H9 (cell line): ENCODE data around the gene ENHO. TPM values are rescaled to one million over a fixed set of nuclear protein-coding genes. Genes with fewer than 3 reads are reported as not detected.
A peak's percentile ranks its signal among the peaks of the same experiment; 100 is the strongest.

Source experiments
- DNase-seq: peaks from one replicate; pipeline ENCODE4 v3.0.0-alpha.2; 2017
- H2AFZ ChIP-seq: one replicate; pipeline ENCODE4 v1.6.1; 2013; ENCODE audit warnings: mild to moderate bottlenecking, low read length, control low read depth, moderate library complexity
- H2AK5ac ChIP-seq: 2 replicates; pipeline ENCODE4 v1.6.1; 2013; ENCODE audit warnings: low read length, control low read depth, mixed read lengths; ENCODE audit not compliant: insufficient read length
- H2BK120ac ChIP-seq: one replicate; pipeline ENCODE4 v1.6.1; 2013; ENCODE audit warnings: low read depth, mild to moderate bottlenecking, low read length, control low read depth, inconsistent platforms; ENCODE audit not compliant: poor library complexity, severe bottlenecking
- H2BK12ac ChIP-seq: 2 replicates; pipeline ENCODE4 v1.6.1; 2013; ENCODE audit warnings: low read length, control low read depth, mixed read lengths, low read depth; ENCODE audit not compliant: insufficient read length
- H2BK15ac ChIP-seq: 2 replicates; pipeline ENCODE4 v1.6.1; 2013; ENCODE audit warnings: low read depth, low read length, control low read depth
- H2BK20ac ChIP-seq: one replicate; pipeline ENCODE4 v1.6.1; 2013; ENCODE audit warnings: low read depth, mild to moderate bottlenecking, low read length, control low read depth, inconsistent platforms; ENCODE audit not compliant: poor library complexity, severe bottlenecking
- H2BK5ac ChIP-seq: 2 replicates; pipeline ENCODE4 v1.6.1; 2013; ENCODE audit warnings: low read length, control low read depth, mixed read lengths; ENCODE audit not compliant: insufficient read length
- H3K14ac ChIP-seq: 2 replicates; pipeline ENCODE4 v1.6.1; 2013; ENCODE audit warnings: low read length, control low read depth; ENCODE audit not compliant: insufficient read depth
- H3K18ac ChIP-seq: 2 replicates; pipeline ENCODE4 v1.6.1; 2013; ENCODE audit warnings: low read depth, mild to moderate bottlenecking, mixed read lengths, low read length, control low read depth; ENCODE audit not compliant: insufficient read length
- H3K23ac ChIP-seq: 2 replicates; pipeline ENCODE4 v1.6.1; 2013; ENCODE audit warnings: low read length, control low read depth, mixed read lengths, low read depth; ENCODE audit not compliant: insufficient read length
- H3K23me2 ChIP-seq: 2 replicates; pipeline ENCODE4 v1.6.1; 2013; ENCODE audit warnings: low read depth, mild to moderate bottlenecking, mixed read lengths, low read length, control low read depth; ENCODE audit not compliant: insufficient read length, poor library complexity, severe bottlenecking
- H3K27ac ChIP-seq: 2 replicates; pipeline ENCODE4 v1.5.1; 2013; ENCODE audit warnings: low read length, control low read depth, mixed read lengths, low read depth; ENCODE audit not compliant: insufficient read length
- H3K27me3 ChIP-seq: 2 replicates; pipeline ENCODE4 v1.6.1; 2013; ENCODE audit warnings: low read length, control low read depth, inconsistent platforms; ENCODE audit not compliant: insufficient read depth
- H3K4ac ChIP-seq: 2 replicates; pipeline ENCODE4 v1.6.1; 2013; ENCODE audit warnings: low read depth, mild to moderate bottlenecking, control low read depth, inconsistent platforms, low read length, moderate library complexity
- H3K4me1 ChIP-seq: 2 replicates; pipeline ENCODE4 v1.6.1; 2013; ENCODE audit warnings: low read length, control low read depth, inconsistent platforms; ENCODE audit not compliant: insufficient read depth
- H3K4me2 ChIP-seq: 2 replicates; pipeline ENCODE4 v1.6.1; 2013; ENCODE audit warnings: low read length, control low read depth, mixed read lengths; ENCODE audit not compliant: insufficient read length, insufficient read depth
- H3K56ac ChIP-seq: 2 replicates; pipeline ENCODE4 v1.6.1; 2013; ENCODE audit warnings: low read depth, mild to moderate bottlenecking, mixed read lengths, low read length, control low read depth; ENCODE audit not compliant: insufficient read length
- H3K79me1 ChIP-seq: 2 replicates; pipeline ENCODE4 v1.6.1; 2013; ENCODE audit warnings: low read depth, mild to moderate bottlenecking, moderate library complexity, low read length, control low read depth, inconsistent platforms; ENCODE audit not compliant: insufficient read depth, poor library complexity, severe bottlenecking
- H3K79me2 ChIP-seq: 2 replicates; pipeline ENCODE4 v1.6.1; 2013; ENCODE audit warnings: low read length, control low read depth, inconsistent platforms; ENCODE audit not compliant: insufficient read depth
- H3K9ac ChIP-seq: 2 replicates; pipeline ENCODE4 v1.6.1; 2013; ENCODE audit warnings: low read length, control low read depth, mixed read lengths; ENCODE audit not compliant: insufficient read length; ENCODE audit errors: extremely low read depth
- H3K9me3 ChIP-seq: one replicate; pipeline ENCODE4 v1.6.1; 2013; ENCODE audit warnings: low read depth, low read length, inconsistent platforms; ENCODE audit not compliant: control insufficient read depth
- H3T11ph ChIP-seq: one replicate; pipeline ENCODE4 v1.6.1; 2013; ENCODE audit warnings: mild to moderate bottlenecking, low read length, control low read depth, inconsistent platforms
- H4K20me1 ChIP-seq: one replicate; pipeline ENCODE4 v1.6.1; 2013; ENCODE audit not compliant: control insufficient read depth, insufficient read length, insufficient read depth
- H4K5ac ChIP-seq: 2 replicates; pipeline ENCODE4 v1.6.1; 2013; ENCODE audit warnings: low read depth, mild to moderate bottlenecking, mixed read lengths, low read length, control low read depth; ENCODE audit not compliant: insufficient read length
- H4K8ac ChIP-seq: replicated peaks from 2 replicates; pipeline ENCODE4 v1.6.1; 2013; ENCODE audit warnings: low read length, control low read depth, mixed read lengths, low read depth; ENCODE audit not compliant: insufficient read length
- H4K91ac ChIP-seq: 2 replicates; pipeline ENCODE4 v1.6.1; 2013; ENCODE audit warnings: low read depth, mild to moderate bottlenecking, moderate library complexity, mixed read lengths, low read length, control low read depth; ENCODE audit not compliant: insufficient read length
- H3K27ac Mint-ChIP-seq, 3 experiments: 2 replicates in 2 of 3; 3 replicates in 1 of 3; pipeline ENCODE4 v1.8.0; 2020 to 2021; ENCODE audit warnings: mixed read lengths in 3 of 3, mild to moderate bottlenecking in 1 of 3, moderate library complexity in 1 of 3
- H3K27me3 Mint-ChIP-seq: 2 replicates; pipeline ENCODE4 v1.8.0; 2021; ENCODE audit warnings: low read depth, mild to moderate bottlenecking, moderate library complexity, mixed read lengths
- H3K36me3 Mint-ChIP-seq, 3 experiments: 2 replicates in 2 of 3; 3 replicates in 1 of 3; pipeline ENCODE4 v1.8.0; 2020 to 2021; ENCODE audit warnings: low read depth in 3 of 3, mixed read lengths in 3 of 3; ENCODE audit not compliant: insufficient read depth in 1 of 3
- H3K4me1 Mint-ChIP-seq, 2 experiments: 2 replicates each; pipeline ENCODE4 v1.8.0; 2020; ENCODE audit warnings: mixed read lengths in 2 of 2
- H3K4me3 Mint-ChIP-seq, 2 experiments: 2 replicates in 1 of 2; 3 replicates in 1 of 2; pipeline ENCODE4 v1.8.0; 2020 to 2021; ENCODE audit warnings: mild to moderate bottlenecking in 2 of 2, mixed read lengths in 2 of 2, moderate library complexity in 1 of 2
- H3K9me3 Mint-ChIP-seq, 2 experiments: 2 replicates in 1 of 2; 3 replicates in 1 of 2; pipeline ENCODE4 v1.8.0; 2020; ENCODE audit warnings: mild to moderate bottlenecking in 2 of 2, mixed read lengths in 2 of 2, moderate library complexity in 1 of 2
- CTCF ChIP-seq: fragments of 200-600 bp; sonication (generic); conservative IDR thresholded peaks from 3 replicates; pipeline ENCODE4 v1.8.0; 2021; ENCODE audit warnings: antibody characterized with exemption, mild to moderate bottlenecking
- WGBS: extraction: QIAGEN DNeasy Blood & Tissue Kit; methylation state at CpG from one replicate; pipeline ENCODE4 v1.1.7; 2013; ENCODE audit warnings: missing lambda C conversion rate, low lambda C conversion rate, mixed read lengths; ENCODE audit not compliant: insufficient read length; ENCODE audit errors: extremely low coverage; 5-methylcytosine and 5-hydroxymethylcytosine counted together
- total RNA-seq: library from RNA; stranded (reverse); gene quantifications from 2 replicates; pipeline ENCODE4 v1.2.1, GENCODE V29; 2021

ENHO gene
- total RNA-seq, 1 experiment from 2014 or later, result 14.5 TPM

- H3K4me3 Mint-ChIP-seq, result no peak overlapping the region
- Histone ChIP-seq H2AFZ (no peak overlapping the region), H3K27ac (no peak overlapping the region), H3K79me2 (no peaks in the 10 kb centered on the region), H3K14ac (no peak overlapping the region), H4K8ac (no peak overlapping the region), H3K27me3 (no peaks in the 10 kb centered on the region), H2BK20ac (no peak overlapping the region), H3K23me2 (no peaks in the 10 kb centered on the region), H3K4me1 (0 out of 2 replicates have a peak, but pooled peaks cover 2% of the 10 kb centered on the region), H3K23ac (no peak overlapping the region), H2AK5ac (no peak overlapping the region), H3K4ac (no peak overlapping the region), H2BK120ac (no peak overlapping the region), H2BK5ac (no peak overlapping the region), H3K18ac (no peak overlapping the region), H4K20me1 (no peaks in the 10 kb centered on the region), H2BK15ac (no peak overlapping the region), H3K4me2 (no peak overlapping the region), H3K9ac (no peak overlapping the region), H4K91ac (no peak overlapping the region), H3K56ac (no peak overlapping the region), H3K79me1 (no peaks in the 10 kb centered on the region), H3K9me3 (no peaks in the 10 kb centered on the region), H2BK12ac (no peak overlapping the region), H4K5ac (no peak overlapping the region), H3T11ph (no peak overlapping the region)
- TF ChIP-seq CTCF, result peak; percentile 97
- H3K27ac Mint-ChIP-seq, result no peak overlapping the region
- WGBS, result no CpG with 5 or more reads among the region's 6 CpGs
- no peaks in the 10 kb centered on the region for H3K36me3 Mint-ChIP-seq
- peaks cover 8 to 29% of the 10 kb centered on the region in 2 experiments for H3K4me1 Mint-ChIP-seq
- H3K9me3 Mint-ChIP-seq, result no peaks in the 10 kb centered on the region
- DNase-seq, result peak; percentile 72
- peaks cover 3% of the 10 kb centered on the region; the same call in 1 of the 2 replicates for H3K27me3 Mint-ChIP-seq
These were observed 22.0 kb downstream of the ENHO start for GRCh38 chr9:34500623-34501267.
